NCI-H460 (cell line): ENCODE data around the gene RPL32. TPM values are rescaled to one million over a fixed set of nuclear protein-coding genes. Genes with fewer than 3 reads are reported as not detected.
"Not testable (repeated sequence)": the region's sequence is repeated elsewhere in the genome, so short reads cannot be mapped to it uniquely, and the experiment has no call there.

Experiments
- DNase-seq: peaks from one replicate; pipeline ENCODE4 v3.0.0-alpha.2; 2016; ENCODE audit warnings: low read depth; ENCODE audit errors: extremely low read depth
- polyA plus RNA-seq: library from polyadenylated mRNA; depleted of rRNA; stranded (reverse); fragments of >200 nt; gene quantifications from 2 replicates; pipeline ENCODE4 v1.2.3, GENCODE V29; 2014; cell fraction: nucleus; rRNA removed
- total RNA-seq: library from RNA; depleted of rRNA; stranded (reverse); fragments of >200 nt; shearing (Covaris generic); gene quantifications from 2 replicates; pipeline ENCODE4 v1.2.3, GENCODE V29; 2014; rRNA removed

Gene RPL32
- 3,004 and 3,553 TPM in 2 replicates for total RNA-seq
- polyA plus RNA-seq: 1,594 and 1,849 TPM in 2 replicates

DNA sequence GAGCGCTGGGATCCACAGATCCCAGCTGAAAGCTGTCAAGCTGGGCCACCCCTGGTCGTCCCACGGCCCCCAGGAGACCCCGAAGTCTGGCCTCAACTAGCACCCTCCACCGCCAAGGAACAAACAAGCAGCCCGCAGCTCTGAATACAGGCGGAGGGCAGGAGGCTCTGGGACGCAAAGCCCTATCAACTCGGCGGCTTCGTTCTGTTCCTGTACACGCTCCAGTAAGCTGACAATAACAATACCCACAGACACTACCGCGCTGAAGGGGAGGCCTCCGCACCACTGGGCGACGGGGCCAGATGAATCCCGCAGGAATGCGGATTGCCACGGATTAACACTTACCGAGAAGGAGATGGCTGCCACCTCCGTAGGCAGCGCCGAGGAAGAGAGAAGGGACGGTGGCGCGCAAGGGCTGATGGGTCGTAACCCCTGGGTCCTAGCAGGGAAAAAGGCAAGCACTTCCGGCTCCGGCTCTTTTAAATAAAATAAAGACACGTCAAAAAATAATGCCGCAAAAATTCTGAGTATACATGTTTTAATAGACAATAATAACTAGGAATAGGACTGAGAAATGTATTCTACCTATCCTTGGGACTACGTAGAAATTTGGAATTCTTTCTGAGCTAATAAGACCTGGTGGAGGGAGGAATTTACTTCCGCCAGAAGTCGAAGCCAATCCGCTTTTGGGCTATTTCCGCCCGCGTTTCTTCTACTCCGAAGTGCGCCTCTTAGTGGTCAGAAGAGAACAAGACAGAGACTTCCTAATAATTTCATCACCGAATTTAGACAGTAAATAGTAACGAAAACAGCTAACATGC lies at the start of gene RPL32:
Gene RPL32 (minus strand): TSS at position 417 of the 821 bp plus-strand sequence. CDS start 1,328 bp downstream, outside the sequence.
- peak; percentile 91 for DNase-seq

DNA sequence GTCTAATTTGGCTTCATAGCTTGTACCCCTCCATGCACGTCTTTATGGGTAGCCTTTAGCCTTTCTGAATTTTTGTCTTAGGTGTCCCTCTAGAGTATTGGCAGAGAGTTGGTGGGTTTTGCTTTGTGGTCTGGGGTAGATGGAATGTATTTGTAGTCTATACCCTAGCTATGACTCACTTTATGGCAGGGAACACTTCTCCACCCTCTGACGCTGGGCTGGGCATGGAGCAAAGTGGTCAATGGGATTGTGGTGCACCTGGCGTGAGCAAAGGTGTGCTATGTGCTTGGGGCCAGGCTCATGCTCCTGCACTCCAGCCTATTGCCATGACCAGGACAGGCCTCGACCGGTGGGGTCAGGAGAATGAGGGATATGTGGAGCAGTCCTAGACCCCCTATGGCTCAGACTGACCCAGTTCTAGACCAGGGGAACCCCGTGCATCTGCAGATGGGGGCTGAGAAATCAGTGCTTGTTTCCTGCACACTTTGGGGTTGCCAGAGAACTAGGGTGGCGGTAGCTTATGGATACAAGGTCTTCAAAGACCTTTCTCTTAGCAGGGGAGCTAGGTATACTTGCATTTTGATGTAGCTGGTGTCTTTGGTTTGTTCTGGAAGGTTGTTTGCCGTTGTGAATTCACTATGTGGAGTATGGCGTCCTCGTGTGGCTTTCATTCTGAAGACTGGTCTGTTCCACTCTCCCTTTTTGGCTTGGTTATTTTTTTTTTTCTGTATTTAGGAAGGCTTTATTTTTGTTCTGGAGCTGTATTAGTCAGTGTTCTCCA lies 49.4 kb upstream of the RPL32 start:
- DNase-seq: no peak

DNA sequence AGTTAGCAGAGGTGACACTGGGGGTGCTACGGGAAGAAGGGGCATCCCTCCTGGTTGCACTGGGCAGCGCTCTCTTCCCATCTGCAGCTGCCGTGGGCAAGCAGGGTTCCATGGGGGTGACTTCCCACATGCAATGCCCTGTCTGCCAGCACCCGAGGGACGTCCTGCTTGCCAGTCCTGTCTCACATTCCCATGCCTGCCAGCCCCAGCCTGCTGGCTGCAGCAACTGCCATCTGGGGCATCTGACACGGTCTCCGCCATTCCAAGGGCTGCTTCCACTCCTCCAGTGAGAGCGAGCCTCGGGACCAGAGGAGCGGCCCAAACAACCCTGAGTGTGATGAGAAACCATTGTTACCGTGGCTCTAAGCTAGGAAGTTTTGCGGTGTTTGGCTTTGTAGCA lies 45.4 kb upstream of the RPL32 start:
- no peak for DNase-seq

DNA sequence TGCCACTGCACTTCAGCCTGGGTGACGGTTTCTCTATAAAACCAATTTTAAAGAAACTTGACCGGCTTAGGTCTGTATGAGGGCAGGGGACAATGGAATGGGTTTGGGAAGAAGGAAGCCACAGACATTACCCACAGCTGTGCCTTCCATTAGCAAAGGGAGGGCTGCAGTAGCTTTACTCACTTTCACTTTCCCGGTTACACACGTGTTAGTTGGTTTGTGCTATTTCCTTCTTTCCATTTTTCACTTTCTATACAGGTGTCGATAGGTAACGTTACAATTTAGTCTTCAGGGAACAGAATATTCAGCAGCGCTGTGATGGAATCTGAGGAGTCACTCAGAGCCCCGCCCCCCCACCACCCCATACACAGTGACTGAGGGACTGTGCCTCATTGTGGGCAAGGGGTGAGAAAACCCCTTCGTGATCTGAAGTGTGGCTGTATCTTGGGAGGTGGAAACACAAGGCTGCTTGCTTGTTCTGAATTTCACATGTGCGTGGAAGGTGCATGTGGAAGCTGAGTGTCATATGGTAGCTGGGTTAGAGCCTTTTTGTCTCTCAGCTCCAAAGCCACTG lies 44.8 kb upstream of the RPL32 start:
- DNase-seq: no peak

DNA sequence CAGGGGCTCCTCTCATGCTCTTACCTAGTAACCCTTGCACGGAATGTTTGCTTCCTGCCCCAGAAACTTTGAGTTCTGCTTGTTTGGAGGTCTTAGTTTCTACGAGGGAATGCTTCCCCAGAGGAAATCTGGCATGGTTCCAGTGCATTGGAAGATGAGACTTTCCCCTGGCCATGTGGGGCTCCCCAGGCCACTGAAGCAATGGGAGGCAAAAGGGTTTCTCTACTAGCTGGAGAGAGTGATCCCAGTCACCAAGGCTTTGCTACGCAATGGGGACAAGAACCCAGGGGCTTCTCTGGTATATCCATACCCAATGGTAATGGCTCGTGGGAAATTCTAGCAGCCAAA lies 44.2 kb upstream of the RPL32 start:
- no peak for DNase-seq

DNA sequence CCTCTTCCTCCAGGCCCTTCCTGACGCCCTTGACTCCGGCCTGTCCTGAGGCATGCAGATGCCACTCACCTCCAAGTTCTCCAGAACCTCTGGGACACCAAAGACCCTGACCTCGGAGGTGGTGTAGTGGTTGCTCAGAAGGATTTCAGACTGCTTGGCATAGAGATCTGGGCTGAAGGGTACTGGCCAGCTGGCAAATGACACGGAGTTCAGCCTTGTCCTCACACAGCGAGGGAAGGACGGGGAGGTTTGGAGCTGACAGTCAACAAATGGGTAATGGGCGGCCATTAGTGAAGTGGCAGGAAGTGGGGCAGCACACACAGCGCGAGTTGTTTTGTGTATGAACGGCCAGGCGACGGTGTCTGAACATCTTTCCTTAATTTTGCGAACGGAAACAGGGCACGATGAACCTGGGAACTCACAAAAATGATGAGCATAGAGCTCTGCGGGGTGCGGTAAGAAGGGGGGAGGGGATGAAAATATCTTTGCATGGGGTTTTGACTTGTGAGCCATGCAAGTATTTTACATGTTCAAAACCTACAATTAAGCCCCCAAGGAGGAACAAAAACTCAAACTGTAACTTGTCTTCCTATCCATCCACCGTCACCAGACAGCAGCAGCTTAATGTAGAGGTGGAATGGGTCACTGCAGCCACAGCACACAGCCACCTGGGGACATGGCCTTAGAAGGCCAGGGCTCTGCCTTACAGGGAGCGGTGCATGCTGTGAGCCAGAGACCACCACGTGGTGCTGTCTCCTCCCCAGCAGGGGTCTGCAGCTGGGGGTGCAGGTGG lies 43.6 kb upstream of the RPL32 start:
- DNase-seq: no peak

DNA sequence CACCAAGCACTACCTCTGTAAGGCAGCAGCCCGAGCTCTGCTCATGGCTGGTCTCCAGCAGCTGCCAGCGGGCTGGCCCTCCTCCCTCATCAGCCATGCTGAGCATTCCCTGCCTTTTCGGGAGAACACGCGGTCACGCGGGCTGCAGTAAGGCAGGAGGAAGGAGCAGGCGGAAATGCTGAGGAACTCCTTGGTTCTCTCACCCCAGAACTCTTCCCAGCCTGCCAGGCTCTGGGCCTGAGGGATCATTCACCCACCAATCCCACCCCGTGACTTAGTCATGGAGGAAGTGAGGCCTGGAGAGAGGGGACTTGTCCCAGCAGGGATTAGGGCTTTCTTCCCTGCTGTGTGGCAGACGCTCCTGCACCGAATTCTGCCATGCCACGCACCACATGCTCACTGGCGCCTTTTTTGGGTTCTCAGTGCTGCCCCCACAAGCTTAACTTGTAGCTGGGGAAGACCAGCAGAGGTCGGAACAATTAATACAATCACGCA lies 42.9 kb upstream of the RPL32 start:
- no peak for DNase-seq

DNA sequence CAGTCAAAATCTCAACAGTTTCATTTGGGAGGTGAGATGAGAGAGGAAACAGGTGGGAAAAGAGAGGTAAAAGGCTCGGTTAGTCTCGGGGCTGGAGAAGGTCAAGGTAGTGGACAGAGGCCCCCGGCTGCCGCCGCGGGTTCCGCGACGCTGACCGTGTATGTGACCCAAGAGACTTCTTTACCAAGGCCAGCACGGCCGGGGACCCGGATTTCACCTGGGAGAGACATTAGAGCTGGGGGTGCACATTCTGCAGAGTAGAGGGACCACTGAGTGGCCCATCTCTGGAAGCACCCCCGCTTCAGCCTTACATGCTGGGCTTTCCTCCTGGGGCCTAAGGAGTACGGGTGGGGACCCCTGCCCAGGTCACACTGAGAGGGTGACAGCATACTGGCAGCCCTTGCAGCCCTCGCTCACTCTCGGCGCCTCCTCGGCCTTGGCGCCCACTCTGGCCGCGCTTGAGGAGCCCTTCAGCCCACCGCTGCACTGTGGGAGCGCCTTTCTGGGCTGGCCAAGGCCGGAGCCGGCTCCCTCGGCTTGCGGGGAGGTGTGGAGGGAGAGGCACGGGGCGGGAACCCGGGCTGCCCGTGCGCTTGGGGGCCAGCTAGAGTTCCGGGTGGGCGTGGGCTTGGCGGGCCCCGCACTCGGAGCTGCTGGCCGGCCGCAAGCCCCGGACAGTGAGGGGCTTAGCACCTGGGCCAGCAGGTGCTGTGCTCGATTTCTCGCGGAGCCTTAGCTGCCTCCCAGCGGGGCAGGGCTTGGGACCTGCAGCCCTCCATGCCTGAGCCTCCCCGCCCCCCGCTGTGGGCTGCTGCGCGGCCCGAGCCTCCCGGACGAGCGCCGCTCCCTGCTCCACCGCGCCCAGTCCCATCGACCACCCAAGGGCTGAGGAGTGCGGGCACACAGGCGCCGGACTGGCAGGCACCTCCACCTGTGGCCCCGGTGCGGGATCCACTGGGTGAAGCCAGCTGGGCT lies 41.3 kb upstream of the RPL32 start:
- DNase-seq: no peak

DNA sequence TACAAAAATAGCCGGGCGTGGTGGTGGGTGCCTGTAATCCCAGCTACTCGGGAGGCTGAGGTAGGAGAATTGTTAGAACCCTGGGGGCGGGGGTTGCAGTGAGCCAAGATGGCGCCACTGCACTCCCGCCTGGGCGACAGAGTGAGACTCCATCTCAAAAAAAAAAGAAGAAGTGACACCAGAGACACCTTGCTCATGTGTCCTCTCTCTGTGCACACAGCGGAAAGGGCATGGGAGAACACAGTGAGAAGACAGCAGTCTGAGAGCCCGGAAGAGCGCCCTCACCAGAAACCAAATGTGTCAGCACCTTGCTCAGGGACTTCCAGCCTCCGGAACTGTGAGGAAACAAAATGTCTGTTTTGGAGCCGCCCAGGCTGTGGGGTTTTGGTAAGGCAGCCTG lies 40.5 kb upstream of the RPL32 start:
- not testable (repeated sequence) for DNase-seq

DNA sequence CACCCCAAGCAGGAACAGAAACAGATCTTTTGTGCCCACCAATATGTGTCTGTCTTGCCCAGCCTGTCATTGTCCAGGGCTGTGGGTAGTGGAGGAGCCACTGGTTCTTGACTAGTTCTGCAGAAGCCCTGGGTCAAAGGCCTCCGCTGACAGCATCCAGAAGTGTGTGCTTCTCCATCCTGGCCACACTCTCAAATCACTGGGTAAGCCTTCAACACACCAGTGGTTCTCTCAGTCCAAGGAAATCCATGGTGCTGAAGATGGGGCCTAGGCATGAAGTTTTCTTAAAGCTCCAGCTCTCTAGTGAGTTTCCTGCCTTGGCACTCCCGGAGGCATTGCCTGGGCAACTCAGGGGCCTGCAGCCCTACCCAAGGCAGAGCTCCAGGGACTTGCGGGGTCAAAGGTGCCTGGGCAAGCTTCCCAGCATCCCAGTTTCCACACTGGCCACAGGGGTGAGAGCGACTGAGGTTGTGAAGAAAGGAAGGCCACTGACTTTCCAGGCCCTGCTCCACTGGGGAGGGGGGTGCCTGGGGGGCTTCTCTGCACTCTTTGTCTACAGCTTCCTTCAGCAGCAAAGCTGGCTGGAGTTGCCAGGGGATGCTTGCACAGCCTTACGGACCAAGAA lies 37.9 kb upstream of the RPL32 start:
- no peak for DNase-seq

DNA sequence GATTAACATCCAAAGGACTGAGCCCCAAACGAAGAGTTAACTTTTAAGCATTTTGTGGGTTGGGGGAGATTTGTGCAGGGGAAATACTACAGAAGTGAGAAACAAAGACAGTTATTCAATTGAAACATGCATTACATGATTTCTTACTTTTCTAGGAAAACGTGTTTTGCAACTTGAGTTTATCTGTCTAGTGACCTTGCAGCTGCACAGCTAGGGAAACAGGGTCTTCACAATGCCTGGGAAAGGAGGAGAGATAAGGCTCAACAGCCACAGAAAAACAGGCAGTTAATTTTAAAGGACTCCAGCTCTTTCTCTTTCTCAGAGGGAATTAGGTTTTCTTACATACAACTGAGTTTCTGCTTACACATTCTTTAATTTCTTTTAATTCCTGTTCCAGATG lies 37.4 kb upstream of the RPL32 start:
- not testable (repeated sequence) for DNase-seq

DNA sequence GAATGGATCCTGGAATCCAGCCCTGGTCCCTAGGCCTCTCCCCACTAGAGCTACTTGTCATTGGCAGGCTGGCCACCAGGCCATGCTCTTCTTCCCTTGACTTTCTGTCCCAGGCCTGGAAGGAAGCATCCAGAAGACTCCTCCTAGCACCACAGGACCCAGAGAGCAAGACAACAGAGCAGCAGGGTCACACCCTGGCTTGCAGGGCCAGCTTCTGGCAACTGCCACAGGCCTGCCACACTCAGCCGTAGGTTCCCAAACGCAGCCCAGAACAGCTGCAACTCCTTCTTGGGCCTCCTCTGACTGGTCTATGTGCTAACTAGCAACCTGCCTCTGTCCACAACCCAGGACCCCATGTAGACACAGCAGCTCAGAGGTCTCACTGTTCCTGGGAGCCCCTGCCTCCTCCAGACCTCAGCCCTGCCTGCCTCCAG lies 36.8 kb upstream of the RPL32 start:
- DNase-seq: no peak

DNA sequence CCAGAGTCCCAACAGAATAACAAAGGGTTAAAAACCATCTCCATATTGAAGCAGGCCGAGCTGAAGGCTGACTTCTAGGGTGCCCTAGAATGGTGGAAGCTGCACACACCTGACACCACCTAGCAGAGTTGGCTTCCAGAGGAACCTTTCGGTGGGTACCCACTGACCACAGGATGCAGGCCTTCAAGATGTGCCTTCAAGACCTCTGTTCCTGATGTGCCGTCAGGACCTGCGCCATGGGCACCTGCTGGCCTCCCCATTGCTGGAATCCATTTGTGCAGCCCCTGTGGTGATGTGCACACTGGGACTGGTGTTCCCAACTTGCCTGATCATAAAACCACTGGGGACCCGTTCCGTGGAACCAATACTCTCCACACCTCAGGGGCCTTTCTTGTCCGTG lies 35.7 kb upstream of the RPL32 start:
- DNase-seq: no peak

DNA sequence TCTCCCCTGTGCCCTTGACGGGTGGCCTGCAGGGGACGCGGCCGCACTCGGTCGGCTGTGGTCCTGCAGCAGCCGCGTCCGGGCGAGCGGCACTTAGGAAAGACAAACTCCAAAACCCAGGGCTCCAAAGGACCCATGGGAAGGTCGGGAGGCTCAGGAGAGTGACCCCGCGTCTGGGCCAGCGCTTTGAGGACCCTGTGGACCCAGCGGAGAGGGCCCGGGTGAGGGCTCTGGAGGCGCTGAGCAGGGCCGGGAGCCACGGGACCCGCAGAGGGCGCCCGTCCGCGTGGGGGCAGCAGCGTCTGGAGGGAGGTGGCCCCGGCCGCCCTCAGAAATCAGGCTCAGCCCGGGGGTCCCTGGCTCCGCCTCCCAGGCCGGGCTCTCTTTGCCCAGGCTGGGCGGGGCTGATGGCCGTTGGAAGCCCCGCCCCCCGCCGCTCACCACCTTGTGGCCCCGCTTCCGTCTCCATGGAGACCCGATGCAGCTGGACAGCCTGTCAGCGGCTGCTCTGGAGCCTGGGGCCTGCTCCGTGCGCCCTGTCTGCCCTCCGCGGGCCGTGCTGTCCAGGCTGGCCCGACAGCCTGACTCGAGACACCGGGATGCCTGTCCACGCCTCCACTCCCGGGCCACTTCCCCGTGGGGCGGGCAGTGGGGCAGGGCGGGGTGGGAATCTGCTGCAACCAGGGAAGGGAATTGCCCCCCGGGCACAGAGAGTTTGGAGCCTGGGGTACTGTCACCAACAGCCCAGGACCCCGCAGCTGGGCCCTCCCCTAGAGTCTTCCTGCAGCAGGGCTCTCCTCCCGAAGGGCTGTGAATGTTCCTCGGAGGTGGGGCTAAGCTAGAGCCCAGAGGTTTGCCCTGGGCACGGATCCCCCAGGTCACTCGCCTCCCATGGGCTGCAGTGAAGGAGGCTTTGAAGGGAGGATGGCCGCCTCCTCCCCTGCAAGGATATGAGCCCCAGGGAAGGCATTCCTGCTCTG lies 34.8 kb upstream of the RPL32 start:
- DNase-seq: no peak

DNA sequence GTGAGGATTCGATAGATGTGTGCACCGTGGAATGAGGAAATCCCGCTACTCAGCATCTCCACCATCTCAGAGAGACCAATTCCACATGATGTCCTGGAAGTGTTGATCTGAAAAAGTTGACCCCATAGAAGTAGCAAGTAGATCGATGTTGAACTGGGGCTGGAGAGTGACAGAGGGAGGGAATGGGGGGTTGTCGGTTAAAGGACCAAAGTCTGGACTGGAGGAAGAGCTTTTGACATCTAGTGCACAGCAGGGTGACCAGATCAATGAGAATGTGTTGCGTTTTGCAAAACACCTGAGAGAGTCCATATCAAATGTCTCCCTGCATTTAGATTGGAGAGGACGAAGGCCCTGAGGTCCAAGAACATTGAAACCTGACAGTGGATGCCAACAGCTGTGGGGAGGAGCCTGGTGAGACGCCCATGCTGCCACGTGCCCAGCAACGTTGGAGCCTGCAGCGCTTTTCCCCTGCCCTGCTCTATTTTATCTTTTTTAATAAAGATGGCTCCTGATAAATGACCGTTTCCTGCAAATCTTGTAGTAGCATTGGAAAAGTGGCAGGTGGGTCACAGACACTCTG lies 30.1 kb upstream of the RPL32 start:
- DNase-seq: no peak

DNA sequence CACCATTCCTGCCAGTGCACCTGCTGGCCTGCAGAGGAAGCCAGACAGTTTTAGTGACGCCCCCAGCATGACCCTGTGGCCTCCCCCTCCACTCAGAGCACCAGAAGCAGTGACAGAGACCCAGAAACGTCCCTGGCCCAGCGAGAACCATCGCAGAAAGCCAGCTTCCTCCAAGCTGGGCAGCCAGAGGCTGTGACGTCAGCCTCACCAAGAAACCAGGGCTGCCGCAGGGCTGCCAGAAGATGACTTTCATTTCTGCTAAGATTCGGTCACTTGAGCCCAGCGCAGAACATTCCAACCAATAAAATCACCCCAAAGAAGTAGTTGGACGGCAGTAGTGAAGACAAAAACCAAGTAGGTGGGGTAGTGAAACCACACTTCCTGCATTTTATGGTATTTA lies 29.6 kb upstream of the RPL32 start:
- no peak for DNase-seq

DNA sequence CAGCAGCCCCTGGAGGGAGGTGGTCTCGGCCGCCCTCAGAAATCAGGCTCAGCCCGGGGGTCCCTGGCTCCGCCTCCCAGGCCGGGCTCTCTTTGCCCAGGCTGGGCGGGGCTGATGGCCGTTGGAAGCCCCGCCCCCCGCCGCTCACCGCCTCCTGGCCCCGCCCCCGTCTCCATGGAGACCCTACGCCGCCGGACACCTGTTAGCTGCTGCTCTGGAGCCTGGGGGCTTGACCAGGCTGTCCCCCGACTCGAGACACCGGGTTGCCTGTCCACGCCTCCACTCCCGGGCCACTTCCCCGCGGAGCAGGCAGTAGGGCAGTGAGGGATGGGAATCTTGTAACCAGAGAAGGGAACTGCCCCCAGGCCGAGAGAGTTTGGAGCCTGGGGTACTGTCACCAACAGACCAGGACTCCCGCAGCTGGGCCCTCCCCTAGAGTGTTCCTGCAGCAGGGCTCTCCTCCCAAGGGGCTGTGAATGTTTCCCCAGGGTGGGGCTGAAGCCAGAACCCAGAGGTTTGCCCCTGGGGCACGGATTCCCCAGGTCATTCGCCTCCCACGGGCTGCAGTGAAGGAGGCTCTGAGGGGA lies 27.8 kb upstream of the RPL32 start:
- DNase-seq: no peak
